WTC11 (cell line): Measurements from ENCODE around the gene MADCAM1. TPM values are rescaled to one million over a fixed set of nuclear protein-coding genes. Genes with fewer than 3 reads are reported as not detected.

Experiments
- ATAC-seq: fragments of 200-7000 bp; cut with Tn5 transposase; 2 replicates; pipeline ENCODE4 v1.10.0; 2021; ENCODE audit warnings: mild to moderate bottlenecking, moderate library complexity
- CTCF ChIA-PET: fragments of 300-600 bp; sonication (Branson Sonifier 250); formaldehyde crosslinking; loops from one replicate; lab custom pipeline; 2021; ENCODE audit warnings: antibody characterized with exemption; lab: Charles Lee
- POLR2A ChIA-PET: fragments of 350-600 bp; sonication (Branson Sonifier 250); formaldehyde crosslinking; loops from one replicate; lab custom pipeline; 2021; ENCODE audit warnings: antibody characterized with exemption; lab: Charles Lee
- DNase-seq: peaks from one replicate; pipeline ENCODE4 v3.0.0; 2021; ENCODE audit warnings: low spot score
- H3K27ac Mint-ChIP-seq: 2 replicates; pipeline ENCODE4 v1.8.0; 2021; ENCODE audit warnings: mixed read lengths
- H3K27me3 Mint-ChIP-seq: 2 replicates; pipeline ENCODE4 v1.8.0; 2021; ENCODE audit warnings: low read depth, mild to moderate bottlenecking, moderate library complexity, mixed read lengths
- H3K36me3 Mint-ChIP-seq: 2 replicates; pipeline ENCODE4 v1.8.0; 2021; ENCODE audit warnings: mixed read lengths
- H3K4me1 Mint-ChIP-seq: 2 replicates; pipeline ENCODE4 v1.8.0; 2022; ENCODE audit warnings: mixed read lengths
- H3K4me3 Mint-ChIP-seq: 2 replicates; pipeline ENCODE4 v1.8.0; 2021; ENCODE audit warnings: mild to moderate bottlenecking, moderate library complexity, mixed read lengths
- H3K9me3 Mint-ChIP-seq: 2 replicates; pipeline ENCODE4 v1.8.0; 2021; ENCODE audit warnings: mixed read lengths
- ATF1 ChIP-seq: sonication (generic); formaldehyde crosslinking; IDR thresholded peaks from 2 replicates; pipeline ENCODE4 v1.8.1; 2023; ENCODE audit warnings: mild to moderate bottlenecking, moderate library complexity, missing genetic modification reagents
- CTCF ChIP-seq: fragments of 200-600 bp; IDR thresholded peaks from 2 replicates; pipeline ENCODE4 v1.8.0; 2022; ENCODE audit warnings: antibody characterized with exemption
- E2F4 ChIP-seq: sonication (generic); formaldehyde crosslinking; IDR thresholded peaks from 2 replicates; pipeline ENCODE4 v1.8.1; 2022; ENCODE audit warnings: low read depth, mild to moderate bottlenecking, moderate library complexity, missing genetic modification reagents, borderline replicate concordance
- ETV6 ChIP-seq: sonication (generic); formaldehyde crosslinking; IDR thresholded peaks from 2 replicates; pipeline ENCODE4 v1.8.1; 2022; ENCODE audit warnings: mild to moderate bottlenecking, missing genetic modification reagents
- FOXJ3 ChIP-seq: sonication (generic); formaldehyde crosslinking; IDR thresholded peaks from 2 replicates; pipeline ENCODE4 v1.9.0; 2021; ENCODE audit warnings: missing genetic modification reagents, mild to moderate bottlenecking, borderline replicate concordance
- FOXK1 ChIP-seq: sonication (generic); formaldehyde crosslinking; IDR thresholded peaks from 2 replicates; pipeline ENCODE4 v1.8.0; 2022; ENCODE audit warnings: mild to moderate bottlenecking, moderate library complexity, missing genetic modification reagents
- HMGXB4 ChIP-seq: sonication (generic); formaldehyde crosslinking; IDR thresholded peaks from 2 replicates; pipeline ENCODE4 v1.8.1; 2023; ENCODE audit warnings: mild to moderate bottlenecking, moderate library complexity, missing genetic modification reagents
- IRF2 ChIP-seq: sonication (generic); formaldehyde crosslinking; IDR thresholded peaks from 2 replicates; pipeline ENCODE4 v1.8.0; 2022; ENCODE audit warnings: low read depth, missing genetic modification reagents, borderline replicate concordance
- KAT7 ChIP-seq: sonication (generic); formaldehyde crosslinking; IDR thresholded peaks from 2 replicates; pipeline ENCODE4 v1.8.1; 2023; ENCODE audit warnings: missing genetic modification reagents, mild to moderate bottlenecking, borderline replicate concordance
- MAX ChIP-seq: sonication (generic); formaldehyde crosslinking; IDR thresholded peaks from 2 replicates; pipeline ENCODE4 v1.8.0; 2022; ENCODE audit warnings: mild to moderate bottlenecking, missing genetic modification reagents
- MYBL2 ChIP-seq: sonication (generic); formaldehyde crosslinking; IDR thresholded peaks from 2 replicates; pipeline ENCODE4 v1.8.1; 2023; ENCODE audit warnings: mild to moderate bottlenecking, moderate library complexity, missing genetic modification reagents
- NFYB ChIP-seq: sonication (generic); formaldehyde crosslinking; conservative IDR thresholded peaks from 2 replicates; pipeline ENCODE4 v1.8.0; 2022; ENCODE audit warnings: low read depth, missing genetic modification reagents
- SP1 ChIP-seq: sonication (generic); formaldehyde crosslinking; conservative IDR thresholded peaks from 2 replicates; pipeline ENCODE4 v1.8.1; 2022; ENCODE audit warnings: missing genetic modification reagents
- TCF7 ChIP-seq: sonication (generic); formaldehyde crosslinking; IDR thresholded peaks from 2 replicates; pipeline ENCODE4 v1.8.0; 2022; ENCODE audit warnings: mild to moderate bottlenecking, low read depth, missing genetic modification reagents, moderate library complexity
- TEAD1 ChIP-seq: sonication (generic); formaldehyde crosslinking; IDR thresholded peaks from 2 replicates; pipeline ENCODE4 v1.8.0; 2022; ENCODE audit warnings: mild to moderate bottlenecking, missing genetic modification reagents
- TEAD4 ChIP-seq: sonication (generic); formaldehyde crosslinking; IDR thresholded peaks from 2 replicates; pipeline ENCODE4 v1.8.0; 2022; ENCODE audit warnings: mild to moderate bottlenecking, missing genetic modification reagents
- TP53 ChIP-seq: sonication (generic); formaldehyde crosslinking; IDR thresholded peaks from 2 replicates; pipeline ENCODE4 v1.8.1; 2023; ENCODE audit warnings: mild to moderate bottlenecking, missing genetic modification reagents
- ZNF121 ChIP-seq: sonication (generic); formaldehyde crosslinking; IDR thresholded peaks from 2 replicates; pipeline ENCODE4 v1.8.0; 2023; ENCODE audit warnings: missing genetic modification reagents
- ZNF138 ChIP-seq: sonication (generic); formaldehyde crosslinking; conservative IDR thresholded peaks from 2 replicates; pipeline ENCODE4 v1.8.1; 2022; ENCODE audit warnings: mild to moderate bottlenecking, moderate library complexity, missing genetic modification reagents
- ZNF281 ChIP-seq: sonication (generic); formaldehyde crosslinking; IDR thresholded peaks from 2 replicates; pipeline ENCODE4 v1.8.0; 2023; ENCODE audit warnings: mild to moderate bottlenecking, missing genetic modification reagents
- ZNF396 ChIP-seq: fragments of 250-450 bp; sonication (Bioruptor Pico); IDR thresholded peaks from 2 replicates; pipeline ENCODE4 v1.8.0; 2021; ENCODE audit warnings: mild to moderate bottlenecking, moderate library complexity, borderline replicate concordance
- ZNF416 ChIP-seq: fragments of 250-450 bp; sonication (Bioruptor Pico); IDR thresholded peaks from 2 replicates; pipeline ENCODE4 v1.9.0; 2021; ENCODE audit warnings: mild to moderate bottlenecking, inconsistent platforms
- ZNF423 ChIP-seq: fragments of 250-450 bp; sonication (Bioruptor Pico); IDR thresholded peaks from 2 replicates; pipeline ENCODE4 v2.1.2; 2022; ENCODE audit warnings: mild to moderate bottlenecking, moderate library complexity
- total RNA-seq: library from RNA; stranded (reverse); gene quantifications from 3 replicates; pipeline ENCODE4 v1.2.3, GENCODE V29; 2021

MADCAM1 gene
- total RNA-seq, 1 experiment from 2014 or later: 4.7 TPM

GRCh38 chr19:540867-541637 lies 44.8 kb downstream of the MADCAM1 start (continued):
- TF ChIP-seq TEAD4 (CRISPR knock-in tag) (no peak), E2F4 (CRISPR knock-in tag) (no peak), MYBL2 (CRISPR knock-in tag) (no peak), ZNF396 (no peak), ZNF423 (CRISPR knock-in tag) (no peak), ZNF138 (no peak), CTCF (no peak), TEAD1 (CRISPR knock-in tag) (no peak), ZNF121 (no peak)

GRCh38 chr19:541699-542098 lies 45.4 kb downstream of the MADCAM1 start:
- Mint-ChIP-seq H3K36me3 (peaks cover 11% of the 10 kb centered on the region), H3K9me3 (no peaks in the 10 kb centered on the region), H3K27me3 (no peaks in the 10 kb centered on the region), H3K4me3 (no peak overlapping the region), H3K4me1 (peaks cover 7% of the 10 kb centered on the region), H3K27ac (no peak overlapping the region)
- ATAC-seq (no peak), DNase-seq (no peak)
- no peak for TF ChIP-seq ZNF281 (CRISPR knock-in tag)
- no peak for TF ChIP-seq HMGXB4 (CRISPR knock-in tag)
- no peak for TF ChIP-seq NFYB (CRISPR knock-in tag)
- no peak for TF ChIP-seq TP53
- no peak for TF ChIP-seq ZNF396
- TF ChIP-seq ZNF416: no peak
- TF ChIP-seq MYBL2 (CRISPR knock-in tag): no peak
- no peak for TF ChIP-seq FOXJ3 (CRISPR knock-in tag)
- no peak for TF ChIP-seq TCF7 (CRISPR knock-in tag)
- no peak for TF ChIP-seq MAX (CRISPR knock-in tag)
- TF ChIP-seq ETV6 (CRISPR knock-in tag): no peak
- no peak for TF ChIP-seq SP1
- no peak for TF ChIP-seq KAT7
- TF ChIP-seq IRF2: no peak
- no peak for TF ChIP-seq FOXK1 (CRISPR knock-in tag)
- TF ChIP-seq TEAD4 (CRISPR knock-in tag): no peak
- no peak for TF ChIP-seq ATF1 (CRISPR knock-in tag)
- CTCF ChIA-PET: interaction anchor here (1.2 to 1.3 kb wide), 2 partner anchors 9 to 31 kb away, joined by 6 to 7 read pairs; no protein-coding TSS in a partner anchor
- POLR2A ChIA-PET: interaction anchor here (1.0 to 1.5 kb wide), 3 partner anchors 10 to 13 kb away, joined by 3 to 7 read pairs (median 5); partner anchors contain the start of gene CDC34
